Kidney (tissue), 14 donors: ENCODE data around the gene TLCD2. TPM values are rescaled to one million over a fixed set of nuclear protein-coding genes. Genes with fewer than 3 reads are reported as not detected.

ENCODE experiments used
- DNase-seq, 5 donors: peaks; one replicate each; pipeline ENCODE4 v3.0.0-alpha.2; 2013 to 2020
- FAIRE-seq: peaks from 2 replicates; lab custom pipeline; 2012; peaks lifted over from hg19 to GRCh38; lab: Jason Lieb, UNC
- H3K27ac ChIP-seq, 2 donors: one replicate each; pipeline ENCODE4 v1.7.0; 2013; ENCODE audit warnings: low read depth in 2 of 2, low read length in 2 of 2, inconsistent platforms in 1 of 2
- H3K27me3 ChIP-seq: one replicate; pipeline ENCODE4 v1.7.1; 2013; ENCODE audit warnings: low read length, inconsistent platforms; ENCODE audit not compliant: control insufficient read depth, insufficient read depth
- H3K36me3 ChIP-seq, 3 donors: one replicate each; pipeline versions ENCODE4 v1.7.0 to v1.7.1; 2013; ENCODE audit warnings: low read length in 3 of 3, control low read depth in 1 of 3, inconsistent platforms in 1 of 3; ENCODE audit not compliant: insufficient read depth in 3 of 3, control insufficient read depth in 2 of 3
- H3K4me1 ChIP-seq, 3 donors: one replicate each; pipeline versions ENCODE4 v1.7.0 to v1.7.1; 2013; ENCODE audit warnings: low read length in 3 of 3, inconsistent platforms in 1 of 3, low read depth in 1 of 3; ENCODE audit not compliant: control insufficient read depth in 2 of 3, insufficient read depth in 2 of 3
- H3K4me3 ChIP-seq, 3 donors: one replicate each; pipeline versions ENCODE4 v1.7.0 to v1.8.1; 2013; ENCODE audit warnings: low read length in 3 of 3, control low read depth in 1 of 3, inconsistent platforms in 1 of 3
- H3K9ac ChIP-seq, 3 donors: one replicate each; pipeline versions ENCODE4 v1.7.0 to v1.7.1; 2013; ENCODE audit warnings: low read length in 3 of 3, control low read depth in 1 of 3, inconsistent platforms in 1 of 3
- H3K9me3 ChIP-seq, 3 donors: one replicate each; pipeline versions ENCODE4 v1.7.0 to v1.7.1; 2013; ENCODE audit warnings: low read length in 3 of 3, control low read depth in 1 of 3, inconsistent platforms in 1 of 3; ENCODE audit not compliant: control insufficient read depth in 2 of 3, insufficient read depth in 1 of 3
- intact Hi-C: fragments of 100-400 bp; cut with DNase I; formaldehyde crosslinking; loops from one replicate; pipeline ENCODE4 v1.11.1; 2022
- polyA plus RNA-seq: library from polyadenylated mRNA; stranded (reverse); fragments of 350-450 nt; fragmentation: Illumina TruSeq; extraction: RNeasy Lipid Tissue Mini Kit (QIAGEN cat#74804); gene quantifications from one replicate; pipeline ENCODE4 v1.2.3, GENCODE V29; 2014; ENCODE audit warnings: low read depth, low replicate concordance; ENCODE audit not compliant: insufficient read depth
- total RNA-seq: library from RNA; stranded (reverse); fragmentation: NEBNext Ultra II Directional; extraction: Animal tissue kit (Norgen Biotek cat#: 25700); gene quantifications from one replicate; pipeline ENCODE4 v1.2.1, GENCODE V29; 2021
- TF ChIP-seq, protein P1 (sequence below): IDR thresholded peaks from 3 replicates; pipeline ENCODE4 v1.5.1; 2012; ENCODE audit warnings: mild to moderate bottlenecking, moderate library complexity, borderline replicate concordance; ENCODE audit not compliant: insufficient read depth; ENCODE audit errors: extremely low read depth
- donor health status: control.
- donor health status: control.
- donor health status: control.
- donor health status: control.
- donor health status: control.
- donor health status: DM: yes; HTN: yes; CAD: no.
- donor health status: Normal renal cell carcinoma (clear cell type).

TLCD2 gene
- total and polyA plus RNA-seq, 2 donors from 2014 or later: 1.3 to 6.2 TPM

- intact Hi-C loops: loop anchor here (10.0 kb wide), 1 partner anchor 47 kb away; no protein-coding TSS in a partner anchor
- Histone ChIP-seq H3K9ac (no peak overlapping the region), H3K9me3 (no peaks in the 10 kb centered on the region), H3K4me1 (peaks cover 0 to 29% (median 0%) of the 10 kb centered on the region in 3 donors), H3K27me3 (no peaks in the 10 kb centered on the region), H3K27ac (no peak overlapping the region), H3K4me3 (no peak overlapping the region), H3K36me3 (peaks cover 0 to under 1% (median 0%) of the 10 kb centered on the region in 3 donors)
- TF ChIP-seq, protein P1, sequence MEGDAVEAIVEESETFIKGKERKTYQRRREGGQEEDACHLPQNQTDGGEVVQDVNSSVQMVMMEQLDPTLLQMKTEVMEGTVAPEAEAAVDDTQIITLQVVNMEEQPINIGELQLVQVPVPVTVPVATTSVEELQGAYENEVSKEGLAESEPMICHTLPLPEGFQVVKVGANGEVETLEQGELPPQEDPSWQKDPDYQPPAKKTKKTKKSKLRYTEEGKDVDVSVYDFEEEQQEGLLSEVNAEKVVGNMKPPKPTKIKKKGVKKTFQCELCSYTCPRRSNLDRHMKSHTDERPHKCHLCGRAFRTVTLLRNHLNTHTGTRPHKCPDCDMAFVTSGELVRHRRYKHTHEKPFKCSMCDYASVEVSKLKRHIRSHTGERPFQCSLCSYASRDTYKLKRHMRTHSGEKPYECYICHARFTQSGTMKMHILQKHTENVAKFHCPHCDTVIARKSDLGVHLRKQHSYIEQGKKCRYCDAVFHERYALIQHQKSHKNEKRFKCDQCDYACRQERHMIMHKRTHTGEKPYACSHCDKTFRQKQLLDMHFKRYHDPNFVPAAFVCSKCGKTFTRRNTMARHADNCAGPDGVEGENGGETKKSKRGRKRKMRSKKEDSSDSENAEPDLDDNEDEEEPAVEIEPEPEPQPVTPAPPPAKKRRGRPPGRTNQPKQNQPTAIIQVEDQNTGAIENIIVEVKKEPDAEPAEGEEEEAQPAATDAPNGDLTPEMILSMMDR: no peak
- no peak for FAIRE-seq
- peak in 4 of 5 donors; percentile 28 to 68 (median 64) for DNase-seq
These were observed 17.9 kb upstream of the TLCD2 start for GRCh38 chr17:1727876-1728630.

DNA sequence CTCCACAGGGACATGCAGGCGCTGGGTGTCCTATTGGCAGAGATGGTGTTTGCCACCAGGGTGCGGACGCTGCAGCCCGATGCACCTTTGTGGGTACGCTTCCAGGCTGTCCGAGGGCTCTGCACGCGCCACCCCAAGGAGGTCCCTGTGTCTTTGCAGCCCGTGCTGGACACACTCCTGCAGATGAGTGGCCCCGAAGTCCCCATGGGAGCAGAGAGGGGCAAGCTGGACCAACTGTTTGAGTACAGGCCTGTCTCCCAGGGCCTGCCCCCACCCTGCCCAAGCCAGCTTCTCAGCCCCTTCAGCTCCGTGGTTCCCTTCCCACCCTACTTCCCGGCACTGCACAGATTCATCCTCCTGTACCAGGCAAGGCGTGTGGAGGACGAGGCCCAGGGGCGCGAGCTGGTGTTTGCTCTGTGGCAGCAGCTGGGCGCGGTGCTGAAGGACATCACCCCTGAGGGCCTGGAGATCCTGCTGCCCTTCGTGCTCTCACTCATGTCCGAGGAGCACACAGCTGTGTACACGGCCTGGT lies 17.1 kb upstream of the TLCD2 start:
- TF ChIP-seq, protein P1: no peak
- H3K4me3 ChIP-seq: no peak overlapping the region
- H3K9me3 ChIP-seq: no peaks in the 10 kb centered on the region
- intact Hi-C loops: loop anchor here (10.0 kb wide), 1 partner anchor 47 kb away; no protein-coding TSS in a partner anchor
- H3K9ac ChIP-seq: no peak overlapping the region
- H3K4me1 ChIP-seq: peaks cover 0 to 32% (median 0%) of the 10 kb centered on the region in 3 donors
- FAIRE-seq (no peak), DNase-seq (peak in 2 of 5 donors; percentile 32 to 75)
- H3K36me3 ChIP-seq: no peaks in the 10 kb centered on the region
- no peaks in the 10 kb centered on the region for H3K27me3 ChIP-seq
- no peak overlapping the region for H3K27ac ChIP-seq

DNA sequence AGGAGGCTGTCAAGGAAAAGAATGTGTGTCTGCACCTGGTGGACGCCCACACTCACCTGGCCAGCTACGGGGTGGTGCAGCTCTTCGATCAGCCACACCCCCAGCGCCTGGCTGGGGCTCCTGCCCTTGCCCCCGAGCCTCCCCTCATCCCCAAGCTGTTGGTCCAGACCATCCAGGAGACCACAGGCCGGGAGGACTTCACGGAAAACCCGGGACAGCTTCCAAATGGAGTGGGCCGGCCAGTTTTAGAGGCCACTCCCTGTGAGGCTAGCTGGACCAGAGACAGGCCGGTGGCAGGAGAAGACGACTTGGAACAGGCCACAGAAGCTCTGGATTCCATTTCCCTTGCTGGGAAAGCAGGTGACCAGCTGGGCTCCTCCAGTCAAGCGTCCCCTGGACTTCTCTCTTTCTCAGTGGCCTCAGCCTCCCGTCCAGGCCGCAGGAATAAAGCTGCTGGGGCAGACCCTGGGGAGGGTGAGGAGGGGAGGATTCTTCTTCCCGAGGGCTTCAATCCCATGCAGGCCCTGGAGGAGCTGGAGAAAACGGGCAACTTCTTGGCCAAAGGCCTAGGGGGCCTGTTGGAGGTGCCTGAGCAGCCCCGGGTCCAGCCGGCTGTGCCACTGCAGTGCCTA lies 16.6 kb upstream of the TLCD2 start:
- H3K36me3 ChIP-seq: no peaks in the 10 kb centered on the region
- peaks cover 0 to 32% (median 0%) of the 10 kb centered on the region in 3 donors for H3K4me1 ChIP-seq
- no peaks in the 10 kb centered on the region for H3K9me3 ChIP-seq
- FAIRE-seq (no peak), DNase-seq (peak in 2 of 5 donors; percentile 36 to 58)
- TF ChIP-seq, protein P1: no peak
- H3K27me3 ChIP-seq: no peaks in the 10 kb centered on the region
- no peak overlapping the region for H3K4me3 ChIP-seq
- H3K9ac ChIP-seq: no peak overlapping the region
- intact Hi-C loops: loop anchor here (10.0 kb wide), 1 partner anchor 48 kb away; no protein-coding TSS in a partner anchor
- no peak overlapping the region for H3K27ac ChIP-seq
